D341Med (cell line): Measurements from ENCODE around the gene ZBTB46.
"Not testable (repeated sequence)": the region's sequence is repeated elsewhere in the genome, so short reads cannot be mapped to it uniquely, and the experiment has no call there.

Source experiments
- DNase-seq: peaks from one replicate; pipeline ENCODE4 v3.0.0; 2012; ENCODE audit warnings: low spot score

Gene ZBTB46

DNA sequence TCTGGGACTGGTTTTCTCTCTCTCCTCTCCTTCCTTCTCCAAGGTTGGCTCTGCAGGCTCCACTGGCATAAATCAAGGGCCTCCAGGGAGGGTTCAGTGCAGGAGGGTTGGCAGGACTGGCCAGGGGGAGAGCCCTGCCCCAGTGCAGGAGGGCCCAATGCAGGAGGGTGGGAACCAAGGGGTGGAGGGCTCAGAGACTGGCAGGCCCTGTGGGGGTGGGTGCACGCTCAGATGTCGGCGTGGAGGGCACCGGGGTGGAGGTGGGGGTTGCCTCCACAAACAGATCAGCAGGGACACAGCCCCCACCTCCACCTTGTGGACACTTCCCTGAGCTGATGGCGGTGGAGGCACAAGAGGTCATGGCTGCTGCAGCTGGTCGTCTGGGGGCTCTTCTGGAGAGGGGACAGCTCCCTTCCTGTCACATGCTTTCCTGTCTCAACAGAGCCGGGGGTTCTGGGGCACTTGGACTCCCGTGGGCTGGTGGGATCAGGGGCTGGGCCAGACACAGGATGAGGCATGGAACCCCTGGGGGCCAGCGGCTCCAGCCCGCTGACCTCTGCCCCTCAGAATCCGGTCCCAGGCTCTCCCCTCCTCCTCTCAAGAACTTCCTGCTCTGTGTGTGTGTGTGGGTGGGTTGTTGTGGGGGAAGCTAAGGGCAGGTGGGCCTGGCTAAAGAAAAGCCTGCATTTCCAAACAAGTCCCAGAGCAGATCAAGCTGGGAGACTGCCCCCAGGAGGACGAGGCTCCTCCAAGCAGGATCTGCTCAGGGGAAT is 27.5 kb upstream of the ZBTB46 start:
- no peak for DNase-seq

DNA sequence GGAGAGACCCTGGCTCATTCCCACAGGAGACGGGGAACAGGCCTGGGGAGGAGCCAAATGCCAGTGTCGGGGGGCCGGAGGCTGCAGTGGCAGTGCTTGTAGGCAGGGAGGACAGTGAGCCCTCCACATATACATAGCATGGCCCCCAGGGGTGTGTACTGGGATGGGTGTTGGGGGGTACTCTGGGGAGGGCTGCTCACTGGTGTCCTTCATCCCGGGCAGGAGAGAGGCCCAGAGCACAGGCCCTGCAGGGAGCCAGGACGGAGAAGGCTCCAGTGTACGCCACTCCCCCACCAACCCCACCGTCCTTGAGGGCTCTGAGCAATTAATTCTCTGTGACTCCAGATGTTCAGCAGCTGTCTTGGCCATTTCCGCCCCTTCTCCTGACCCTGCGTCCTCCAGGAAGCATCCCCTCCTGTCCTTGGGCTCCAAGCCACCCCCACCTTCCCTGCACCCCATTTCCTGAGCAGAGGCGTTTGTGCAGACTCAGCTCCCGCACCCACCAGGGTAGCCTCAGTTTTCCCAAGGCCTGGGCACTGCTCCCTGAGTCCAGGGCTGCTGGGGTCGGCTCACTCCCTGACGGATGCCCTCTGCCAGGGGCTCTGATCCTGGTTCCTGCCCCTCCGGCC is 26.8 kb upstream of the ZBTB46 start:
- no peak for DNase-seq

DNA sequence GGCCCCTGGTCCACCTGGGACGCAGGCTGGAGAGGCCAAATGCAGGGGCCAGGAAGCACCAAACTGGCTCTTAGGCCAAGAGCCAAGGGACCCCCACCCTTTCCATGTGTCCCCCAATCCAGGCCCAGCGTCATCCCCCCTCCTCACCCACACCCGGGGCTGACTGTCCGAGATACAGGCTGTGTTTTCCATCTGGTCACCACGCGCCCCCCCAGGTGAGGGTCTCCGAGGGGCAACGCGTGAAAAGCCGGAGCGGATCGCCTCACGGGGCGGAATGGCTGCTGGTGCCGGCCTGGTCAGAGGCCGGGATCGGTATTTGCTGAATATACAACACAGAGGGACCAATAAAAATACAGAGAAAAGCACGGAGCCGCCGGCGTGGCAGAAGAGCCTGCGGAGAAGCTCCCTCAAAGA is 25.0 kb upstream of the ZBTB46 start:
- no peak for DNase-seq

DNA sequence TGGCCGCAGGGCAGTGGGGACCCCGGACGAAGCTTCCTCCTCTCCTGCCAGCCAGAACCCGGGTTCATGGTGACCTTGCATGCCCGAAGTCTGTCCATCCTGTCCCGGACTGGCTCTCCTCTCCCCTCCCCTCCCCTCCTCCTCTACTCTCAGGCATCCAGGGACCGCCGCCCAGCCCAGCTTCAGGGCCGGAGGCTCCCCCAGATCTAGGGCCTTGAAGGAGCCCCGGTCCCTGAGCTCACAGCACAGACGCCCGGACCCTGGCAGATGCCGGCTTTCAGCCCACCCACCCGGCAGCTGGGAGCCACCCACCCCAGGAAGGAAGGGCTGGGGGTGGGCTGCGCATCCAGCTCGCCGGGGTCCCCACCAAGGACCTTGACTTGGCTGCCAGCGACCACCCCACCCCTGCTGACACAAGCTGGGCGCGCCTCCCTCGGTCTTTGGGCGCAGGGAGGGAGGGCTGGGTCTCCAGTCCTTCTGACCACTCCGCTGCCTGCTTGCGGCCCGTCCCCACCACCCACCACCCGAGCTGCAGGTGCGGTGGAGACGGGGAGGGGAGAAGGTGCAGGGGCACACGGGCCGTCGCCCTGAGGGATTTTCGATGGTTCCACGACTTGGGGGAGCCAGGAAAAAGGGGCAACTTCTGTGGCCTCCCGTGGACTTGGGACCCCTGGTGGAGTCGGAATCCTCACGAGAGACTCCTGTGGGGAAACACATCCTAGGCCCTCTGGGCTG is 24.5 kb upstream of the ZBTB46 start:
- no peak for DNase-seq

DNA sequence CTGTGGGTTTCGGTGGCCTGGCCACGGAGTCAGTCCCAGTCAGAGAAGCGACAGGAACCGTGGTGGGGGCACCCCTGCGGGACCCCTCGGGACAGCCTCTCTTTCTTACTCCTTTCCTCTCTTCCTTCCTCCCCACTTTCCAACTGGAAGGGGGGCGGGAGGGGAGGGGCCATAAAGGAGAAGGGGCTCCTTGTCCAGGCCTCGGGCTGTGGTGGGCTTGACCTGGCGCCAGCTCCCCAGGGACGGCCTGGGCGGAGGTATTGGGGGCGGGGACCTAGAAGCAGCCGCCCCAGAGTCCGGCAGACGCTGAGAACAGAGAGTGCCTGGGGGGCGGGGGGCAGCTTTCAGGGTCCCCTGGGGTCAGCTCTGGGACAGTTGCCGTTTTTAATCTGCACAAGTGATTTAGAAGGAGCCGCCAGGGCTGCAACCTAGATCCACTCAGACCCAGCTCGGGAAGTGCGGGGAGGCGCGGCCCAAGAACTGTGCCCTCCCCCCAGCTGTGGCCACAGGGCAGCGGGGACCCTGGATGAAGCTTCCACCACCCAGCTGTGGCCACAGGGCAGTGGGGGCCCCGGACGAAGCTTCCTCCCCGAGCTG is 23.8 kb upstream of the ZBTB46 start:
- DNase-seq = no peak

DNA sequence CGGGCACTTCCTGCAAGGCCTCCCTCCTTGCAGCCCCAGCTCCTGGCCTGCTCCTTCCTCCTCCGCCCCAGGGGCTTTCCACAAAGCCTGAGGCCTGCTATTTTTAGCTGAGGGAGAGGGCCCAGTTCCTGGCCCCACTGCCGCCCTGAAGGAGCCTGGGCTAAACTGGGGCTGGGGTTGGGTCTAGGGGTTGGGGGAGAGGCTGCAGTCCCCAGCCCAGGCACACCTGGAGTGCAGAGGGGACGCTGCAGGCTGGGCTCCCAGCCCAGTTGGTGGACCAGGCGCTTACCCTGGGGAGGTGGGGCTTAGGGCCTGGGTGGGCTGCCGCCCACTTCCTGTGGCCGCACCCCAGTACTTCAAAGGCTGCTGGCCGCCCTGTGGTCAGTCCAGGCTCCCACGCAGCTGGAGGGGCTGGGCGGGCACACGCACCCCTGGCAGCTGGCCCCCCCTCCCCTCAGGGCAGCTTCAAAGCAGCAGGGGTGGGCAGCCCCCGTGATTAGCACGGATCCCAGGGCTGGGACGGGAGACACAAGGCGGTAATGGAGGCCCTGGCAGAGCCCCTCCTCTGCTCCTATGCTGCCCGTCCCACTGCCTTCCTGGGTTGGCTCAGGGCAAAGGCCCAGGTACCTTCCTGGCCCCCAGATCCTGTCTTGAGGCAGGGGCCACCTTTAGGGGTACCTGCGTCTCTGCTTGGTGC is 23.2 kb upstream of the ZBTB46 start:
- DNase-seq = no peak

DNA sequence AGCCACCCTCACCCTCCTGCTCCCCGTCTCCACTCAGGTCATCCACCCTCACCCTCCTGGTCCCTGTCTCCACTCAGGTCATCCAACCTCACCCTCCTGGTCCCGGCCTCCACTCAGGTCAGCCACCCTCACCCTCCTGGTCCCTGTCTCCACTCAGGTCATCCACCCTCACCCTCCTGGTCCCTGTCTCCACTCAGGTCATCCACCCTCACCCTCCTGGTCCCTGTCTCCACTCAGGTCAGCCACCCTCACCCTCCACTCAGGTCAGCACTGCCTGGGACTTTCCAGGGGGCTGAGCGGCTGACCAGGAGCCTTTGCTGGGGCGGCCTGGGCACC is 22.6 kb upstream of the ZBTB46 start:
- DNase-seq = not testable (repeated sequence)

DNA sequence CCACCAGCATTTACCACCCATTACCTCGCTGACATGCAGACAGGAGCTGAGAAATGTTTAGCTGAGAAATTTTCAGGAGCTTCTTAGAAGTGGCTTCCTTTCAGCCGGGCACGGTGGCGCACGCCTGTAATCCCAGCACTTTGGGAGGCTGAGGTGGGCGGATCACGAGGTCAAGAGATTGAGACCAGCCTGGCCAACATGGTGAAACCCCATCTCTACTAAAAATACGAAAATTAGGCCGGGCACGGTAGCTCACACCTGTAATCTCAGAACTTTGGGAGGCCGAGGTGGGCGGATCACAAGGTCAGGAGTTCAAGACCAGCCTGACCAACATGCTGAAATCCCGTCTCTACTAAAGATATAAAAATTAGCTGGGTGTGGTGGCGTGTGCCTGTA is 20.5 kb upstream of the ZBTB46 start:
- DNase-seq = not testable (repeated sequence)

DNA sequence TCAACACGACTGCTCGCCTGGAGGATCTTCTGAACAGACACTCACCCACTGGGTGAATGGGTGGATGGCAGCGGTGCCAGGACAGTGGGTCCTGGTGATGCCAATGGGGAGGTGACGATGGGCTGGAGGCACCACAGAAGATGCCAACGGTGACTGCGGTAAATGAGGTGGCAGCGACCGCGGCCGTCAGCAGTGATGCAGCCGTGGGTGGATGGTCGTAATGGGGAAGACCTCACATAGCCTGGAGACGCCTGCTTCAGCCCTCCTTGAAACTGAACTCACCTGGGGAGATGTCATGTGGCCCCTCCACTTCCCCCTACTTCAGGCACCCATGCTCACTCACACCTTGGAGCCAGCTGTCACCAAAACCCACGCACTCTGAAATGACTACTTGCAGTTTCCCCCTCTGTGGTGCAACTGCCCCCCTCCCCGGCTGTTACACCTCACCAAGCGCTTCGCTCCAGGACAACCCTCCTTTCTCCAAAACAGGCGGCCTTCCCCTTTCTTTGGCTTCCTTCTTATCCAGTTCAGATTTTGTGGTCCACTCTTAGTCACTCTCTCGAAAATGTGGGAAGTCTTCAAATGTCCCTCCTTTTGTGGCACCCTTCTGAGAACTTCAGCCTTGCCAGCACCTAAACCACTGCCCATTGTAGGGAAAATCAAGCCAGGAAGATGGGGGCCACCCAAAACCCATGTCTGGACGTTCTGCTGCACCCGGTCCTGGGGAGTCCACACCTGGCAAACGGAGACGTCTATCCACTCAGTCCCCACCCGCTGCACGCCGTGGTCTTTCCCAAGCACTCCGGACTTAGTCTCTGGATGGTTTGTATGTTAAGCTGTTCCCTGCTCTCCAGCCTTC is 19.9 kb upstream of the ZBTB46 start:
- DNase-seq = no peak

DNA sequence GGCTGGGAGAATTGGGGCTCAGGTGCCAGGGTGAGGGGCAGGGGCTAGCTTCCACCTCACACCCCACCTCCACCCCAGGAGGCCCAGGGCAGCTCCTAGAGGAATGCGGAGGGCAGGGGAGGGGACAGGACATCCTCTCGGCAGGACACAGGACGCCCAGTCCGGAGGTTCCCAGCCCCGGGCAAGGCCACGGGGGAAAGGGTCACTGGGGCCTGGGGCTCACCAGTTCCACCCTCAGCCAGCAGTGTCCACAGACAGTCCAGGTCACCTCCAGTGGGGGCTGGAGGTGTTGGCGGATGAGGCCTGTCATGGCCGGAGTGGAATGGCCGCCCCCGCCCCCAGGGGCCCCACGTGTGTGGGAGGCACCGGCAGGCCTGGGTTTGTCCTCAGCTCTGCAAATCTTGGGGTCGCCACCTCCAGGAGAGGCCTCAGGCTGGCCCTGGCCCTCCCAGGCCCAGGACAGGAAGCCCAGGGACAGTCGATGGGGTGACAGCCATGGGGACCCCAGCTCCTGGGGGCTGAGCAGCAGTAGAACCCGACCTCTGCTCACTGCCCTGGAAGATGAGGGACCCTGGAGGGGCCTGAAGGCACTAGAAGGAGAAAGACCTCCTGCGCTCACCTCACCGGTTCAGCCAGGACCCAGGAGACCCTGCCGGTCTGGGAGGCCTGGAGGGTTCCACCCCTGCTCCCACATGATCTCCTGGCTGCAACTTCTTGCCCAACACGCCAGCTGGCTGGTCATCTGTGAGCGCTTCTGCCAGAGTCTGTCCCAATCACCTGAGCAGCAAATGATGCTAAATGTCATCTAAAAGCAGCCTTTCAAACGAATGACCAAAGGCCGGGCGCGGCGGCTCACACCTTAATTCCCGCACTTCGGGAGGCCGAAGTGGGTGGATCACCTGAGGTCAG is 17.2 kb upstream of the ZBTB46 start:
- no peak for DNase-seq

DNA sequence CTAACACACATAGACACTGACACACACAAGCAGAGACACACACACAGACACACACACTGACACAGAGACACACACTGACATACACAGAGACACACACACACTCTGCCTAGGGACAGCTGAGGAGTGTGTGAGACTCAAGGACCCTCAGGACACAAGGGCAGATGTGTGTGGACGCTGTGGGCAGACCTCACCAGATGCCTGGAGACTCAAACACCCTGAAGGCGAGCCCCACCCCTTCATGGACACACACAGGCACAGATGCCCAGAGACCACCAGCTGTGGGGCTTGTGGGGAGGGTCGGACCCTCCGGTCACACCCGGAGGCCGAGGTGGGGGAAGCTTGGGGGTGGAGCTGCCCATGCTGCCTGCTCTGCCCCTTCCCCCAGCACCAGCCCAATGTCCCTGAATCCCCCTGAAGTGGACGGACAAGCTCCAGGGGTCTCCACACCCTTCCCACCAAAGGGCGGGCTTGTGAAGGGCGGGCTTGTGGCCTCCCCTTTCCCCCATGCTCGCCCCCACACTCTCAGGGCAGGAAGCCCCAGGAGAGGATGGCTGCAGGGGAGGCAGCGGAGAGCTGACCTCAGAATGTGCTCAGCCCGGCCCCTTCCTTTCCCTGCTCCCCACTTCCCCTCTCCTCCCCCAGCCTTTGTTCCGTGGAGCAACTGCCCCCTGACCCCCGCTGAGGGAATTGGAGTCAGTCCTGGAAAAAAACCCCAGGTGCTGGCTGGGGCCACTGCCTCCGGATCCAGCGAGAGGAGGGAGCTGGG is 16.4 kb upstream of the ZBTB46 start:
- DNase-seq = no peak

DNA sequence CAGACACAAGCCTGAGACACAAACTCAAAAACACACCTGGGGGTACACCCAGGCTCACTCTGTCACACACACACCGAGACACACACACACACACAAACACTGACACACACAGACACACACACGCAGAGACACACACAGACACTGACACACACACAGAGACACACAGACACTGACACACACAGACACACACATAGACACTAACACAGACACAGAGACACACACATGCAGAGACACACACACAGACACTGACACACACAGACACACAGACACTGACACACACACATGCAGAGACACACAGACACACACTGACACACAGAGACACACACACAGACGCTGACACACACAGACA is 15.8 kb upstream of the ZBTB46 start:
- no peak for DNase-seq

DNA sequence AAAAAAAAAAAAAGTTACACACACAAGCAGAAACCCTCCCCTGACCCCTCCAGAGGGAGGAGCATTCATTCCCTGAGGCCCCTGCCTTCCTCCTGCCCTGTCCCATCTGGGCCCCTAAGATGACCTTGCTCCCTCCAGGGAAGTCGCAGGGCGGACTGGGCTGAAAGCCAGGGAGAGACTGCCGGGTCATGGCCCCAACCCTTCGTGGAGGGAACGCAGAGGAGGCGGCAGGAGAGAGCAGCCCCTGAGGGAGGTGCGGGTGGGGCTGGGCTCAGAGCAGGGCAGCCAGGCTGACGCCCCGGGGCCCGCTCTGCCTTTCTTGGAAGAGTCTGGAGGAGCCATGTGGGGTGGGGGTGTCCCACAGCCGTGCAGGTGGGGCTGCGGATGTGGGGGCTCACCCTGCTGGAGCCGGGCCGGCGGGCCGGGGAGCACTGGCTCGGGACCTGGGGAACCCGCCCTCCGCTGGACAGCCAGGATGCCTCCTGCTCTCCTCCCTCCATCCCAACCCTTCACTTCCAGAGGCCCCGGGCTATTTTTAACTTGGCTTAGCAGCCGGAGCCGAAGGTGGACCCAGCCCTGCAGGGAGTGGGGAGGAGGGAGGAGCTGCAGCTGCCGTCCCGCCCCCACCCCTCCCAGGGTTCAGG is 15.2 kb upstream of the ZBTB46 start:
- no peak for DNase-seq

DNA sequence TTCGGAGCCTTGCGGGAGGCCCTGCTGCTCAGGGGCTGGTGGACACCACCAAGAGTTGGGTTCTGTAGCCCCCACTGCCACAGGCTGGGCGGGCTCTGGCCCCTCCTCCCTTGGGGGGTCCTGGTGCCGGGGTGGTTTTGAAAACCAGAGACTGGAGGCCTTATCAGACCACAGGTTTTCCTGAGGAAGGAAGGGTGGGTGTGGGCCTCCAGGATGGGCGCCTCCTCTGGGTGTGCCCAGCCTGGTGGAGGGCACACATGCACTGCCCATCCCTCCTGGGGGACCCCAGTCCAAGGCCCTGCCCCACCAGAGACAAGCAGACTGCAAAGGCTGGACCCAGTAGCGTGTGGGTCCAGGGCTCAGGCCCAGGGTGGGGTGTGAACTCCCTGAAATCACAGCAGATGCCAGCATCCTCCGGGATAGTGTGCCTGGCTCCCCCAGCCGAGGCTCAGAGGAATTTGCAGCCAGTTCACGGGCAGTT is 13.5 kb upstream of the ZBTB46 start:
- no peak for DNase-seq

DNA sequence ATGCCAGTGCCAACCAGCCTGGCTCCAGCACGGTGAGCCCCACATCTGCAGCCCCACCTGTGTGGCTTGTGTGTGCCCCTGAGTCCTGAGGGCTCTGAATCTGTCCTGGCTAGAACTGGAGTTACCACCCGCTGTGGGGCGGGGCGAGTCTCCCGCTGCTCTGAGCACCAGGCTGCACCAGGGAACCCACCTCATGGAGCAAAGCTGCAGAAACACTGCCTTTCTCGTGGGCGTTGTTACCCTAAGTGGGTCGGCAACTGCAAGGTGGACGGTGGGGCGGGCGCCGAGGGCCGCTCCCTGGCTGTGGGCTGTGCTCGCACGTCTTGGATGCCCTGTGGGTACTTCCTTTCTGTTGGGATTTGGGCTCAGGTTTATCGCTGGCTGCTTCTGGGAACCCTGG is 12.7 kb upstream of the ZBTB46 start:
- no peak for DNase-seq

DNA sequence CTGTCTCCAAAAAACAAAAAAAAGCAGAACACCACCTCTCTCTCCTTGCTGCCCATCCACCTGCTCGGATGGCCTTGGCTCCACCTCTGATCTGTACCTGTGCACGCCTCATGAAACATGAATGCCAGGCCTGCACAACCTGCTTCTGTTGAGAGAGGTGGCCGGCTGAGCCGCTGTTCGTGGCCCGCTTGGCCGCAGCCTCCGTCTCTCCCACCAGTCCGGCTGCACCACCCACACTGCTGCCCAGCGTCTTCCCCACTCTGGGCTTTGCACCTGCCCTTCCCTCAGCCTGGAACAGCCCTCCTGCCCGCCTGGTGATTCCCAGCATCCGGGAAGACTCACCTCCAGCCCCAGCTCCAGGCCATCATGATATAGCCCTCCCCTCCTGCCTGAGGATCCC is 12.2 kb upstream of the ZBTB46 start:
- no peak for DNase-seq

DNA sequence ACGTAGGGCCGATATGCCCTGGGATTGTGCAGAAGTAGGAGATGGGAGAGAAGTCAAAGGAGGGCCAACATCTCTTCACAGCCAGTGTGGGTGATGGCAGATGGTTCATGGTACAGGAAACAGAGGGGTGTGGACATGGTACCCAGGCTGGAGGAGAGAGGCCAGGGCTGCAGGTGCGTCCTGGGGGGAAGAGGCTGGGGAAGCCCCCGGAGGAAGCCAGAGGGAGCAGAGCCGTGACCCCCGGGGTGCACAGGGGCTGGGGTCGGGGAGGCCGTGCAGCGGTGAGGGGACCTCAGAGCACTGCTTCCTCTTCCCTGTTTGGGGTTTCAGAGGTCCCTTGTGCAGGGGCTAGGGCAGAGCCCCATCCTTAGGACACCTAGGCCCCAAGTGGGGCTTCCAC is 11.2 kb upstream of the ZBTB46 start:
- no peak for DNase-seq

DNA sequence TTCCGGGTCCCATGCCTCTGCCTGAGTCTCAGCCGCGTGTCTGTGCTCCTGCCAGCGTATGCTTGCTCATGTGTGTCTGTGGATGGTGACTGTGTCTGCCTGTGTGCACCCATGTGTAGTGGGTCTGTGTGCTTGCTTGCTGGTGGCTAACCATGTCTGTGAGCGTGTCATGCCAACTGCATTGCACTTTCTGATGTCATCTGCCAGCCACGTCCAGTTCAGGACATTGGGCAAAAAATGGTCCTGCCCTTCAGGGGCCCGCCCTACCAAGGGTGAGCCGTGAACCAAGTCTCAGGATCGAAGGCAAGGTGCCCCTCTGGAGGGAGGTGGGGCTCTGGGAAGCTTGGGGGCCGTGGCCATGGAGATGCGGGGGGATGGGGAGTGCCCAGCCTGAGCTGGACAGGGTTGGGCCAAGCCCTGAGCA is 9.4 kb upstream of the ZBTB46 start:
- DNase-seq = no peak

DNA sequence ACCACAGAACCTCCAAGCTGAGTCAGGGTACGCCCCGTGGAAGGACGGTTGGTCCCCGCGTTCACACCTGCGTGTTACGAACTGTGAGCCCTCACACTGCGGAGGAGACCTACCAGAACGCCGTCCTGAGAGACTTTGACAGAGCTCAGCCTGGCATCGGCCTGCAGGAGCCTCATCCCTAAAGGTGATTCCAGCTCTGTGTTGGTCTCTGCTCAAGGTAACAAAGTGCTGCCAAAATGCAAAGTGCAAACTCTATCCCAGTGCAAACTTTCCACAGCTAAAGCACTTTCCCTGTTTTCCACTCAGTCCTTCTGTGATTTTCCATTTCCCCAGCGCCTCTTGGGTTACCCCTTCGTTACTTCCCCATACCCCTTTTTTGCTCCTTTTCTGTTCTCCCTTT is 8.6 kb upstream of the ZBTB46 start:
- DNase-seq = no peak
